Stimulated activated naive CD8-positive, alpha-beta T cell treated with anti-CD3 and anti-CD28 coated beads, Interleukin-15, Interleukin-2, amounts not matched to agents 100 ng/mL and 50 ng/mL, for 24 hours (primary cell): Measurements from ENCODE around the gene HPS6.

ENCODE experiments used
- H3K27ac Mint-ChIP-seq: one replicate; pipeline ENCODE4 v1.8.0; 2021; ENCODE audit warnings: mild to moderate bottlenecking, mixed read lengths
- H3K27me3 Mint-ChIP-seq: one replicate; pipeline ENCODE4 v1.8.0; 2021; ENCODE audit warnings: mixed read lengths
- H3K36me3 Mint-ChIP-seq: one replicate; pipeline ENCODE4 v1.8.0; 2021; ENCODE audit warnings: low read depth, mixed read lengths
- H3K4me1 Mint-ChIP-seq: one replicate; pipeline ENCODE4 v1.8.0; 2021; ENCODE audit warnings: low read depth, mixed read lengths
- H3K4me3 Mint-ChIP-seq: one replicate; pipeline ENCODE4 v1.8.0; 2021; ENCODE audit warnings: mild to moderate bottlenecking, mixed read lengths
- H3K9me3 Mint-ChIP-seq: one replicate; pipeline ENCODE4 v1.8.0; 2021; ENCODE audit warnings: mixed read lengths

The HPS6 gene

GRCh38 chr10:102059987-102060386 is 5.2 kb upstream of the HPS6 start:
- Mint-ChIP-seq H3K9me3 (no peaks in the 10 kb centered on the region), H3K4me1 (peaks cover 20% of the 10 kb centered on the region), H3K27ac (no peak overlapping the region), H3K36me3 (no peaks in the 10 kb centered on the region), H3K4me3 (no peak overlapping the region), H3K27me3 (no peaks in the 10 kb centered on the region)

GRCh38 chr10:102064503-102064867 is 664 bp upstream of the HPS6 start:
- Mint-ChIP-seq H3K36me3 (peaks cover 6% of the 10 kb centered on the region), H3K4me1 (peaks cover 16% of the 10 kb centered on the region), H3K27me3 (no peaks in the 10 kb centered on the region), H3K9me3 (no peaks in the 10 kb centered on the region), H3K27ac (peak overlapping the region; percentile 88), H3K4me3 (peak overlapping the region; percentile 89)

- H3K36me3 Mint-ChIP-seq = peaks cover 6% of the 10 kb centered on the region
Measured at GRCh38 chr10:102065561-102066398, 631 bp downstream of the HPS6 start.

GRCh38 chr10:102066399-102067088 is 1.4 kb downstream of the HPS6 start:
- H3K4me3 Mint-ChIP-seq = peak overlapping the region; percentile 89
- peaks cover 16% of the 10 kb centered on the region for H3K4me1 Mint-ChIP-seq
- no peaks in the 10 kb centered on the region for H3K27me3 Mint-ChIP-seq
- H3K27ac Mint-ChIP-seq = peak overlapping the region; percentile 88
- H3K36me3 Mint-ChIP-seq = peaks cover 6% of the 10 kb centered on the region
- H3K9me3 Mint-ChIP-seq = no peaks in the 10 kb centered on the region

More at GRCh38 chr10:102065561-102066398, 631 bp downstream of the HPS6 start:
- H3K9me3 Mint-ChIP-seq = no peaks in the 10 kb centered on the region
- peak overlapping the region; percentile 89 for H3K4me3 Mint-ChIP-seq
- no peaks in the 10 kb centered on the region for H3K27me3 Mint-ChIP-seq
- H3K27ac Mint-ChIP-seq = peak overlapping the region; percentile 88
- H3K4me1 Mint-ChIP-seq = peaks cover 16% of the 10 kb centered on the region

GRCh38 chr10:102067091-102067916 is 2.2 kb downstream of the HPS6 start:
- Mint-ChIP-seq H3K9me3 (no peaks in the 10 kb centered on the region), H3K27ac (peak overlapping the region; percentile 88), H3K27me3 (no peaks in the 10 kb centered on the region), H3K4me3 (no peak overlapping the region), H3K4me1 (peaks cover 16% of the 10 kb centered on the region), H3K36me3 (peaks cover 6% of the 10 kb centered on the region)

- Mint-ChIP-seq H3K27ac (no peak overlapping the region), H3K4me1 (peaks cover 16% of the 10 kb centered on the region), H3K36me3 (peaks cover 6% of the 10 kb centered on the region), H3K4me3 (no peak overlapping the region), H3K9me3 (no peaks in the 10 kb centered on the region), H3K27me3 (no peaks in the 10 kb centered on the region)
Measured at GRCh38 chr10:102068216-102068615, 3.1 kb downstream of the HPS6 start.

GRCh38 chr10:102069071-102069470 is 3.9 kb downstream of the HPS6 start:
- H3K27me3 Mint-ChIP-seq = no peaks in the 10 kb centered on the region
- peaks cover 6% of the 10 kb centered on the region for H3K36me3 Mint-ChIP-seq
- no peak overlapping the region for H3K27ac Mint-ChIP-seq
- no peak overlapping the region for H3K4me3 Mint-ChIP-seq
- no peaks in the 10 kb centered on the region for H3K9me3 Mint-ChIP-seq
- H3K4me1 Mint-ChIP-seq = peaks cover 14% of the 10 kb centered on the region

- Mint-ChIP-seq H3K4me1 (no peaks in the 10 kb centered on the region), H3K27ac (no peak overlapping the region), H3K36me3 (no peaks in the 10 kb centered on the region), H3K9me3 (no peaks in the 10 kb centered on the region), H3K4me3 (no peak overlapping the region), H3K27me3 (no peaks in the 10 kb centered on the region)
Measured at GRCh38 chr10:102072673-102073527, 7.8 kb downstream of the HPS6 start.

GRCh38 chr10:102083541-102083940 is 18.4 kb downstream of the HPS6 start:
- Mint-ChIP-seq H3K36me3 (no peaks in the 10 kb centered on the region), H3K4me1 (no peaks in the 10 kb centered on the region), H3K4me3 (no peak overlapping the region), H3K27ac (no peak overlapping the region), H3K9me3 (no peaks in the 10 kb centered on the region), H3K27me3 (no peaks in the 10 kb centered on the region)

GRCh38 chr10:102085336-102085735 is 20.2 kb downstream of the HPS6 start:
- H3K4me1 Mint-ChIP-seq = no peaks in the 10 kb centered on the region
- H3K27ac Mint-ChIP-seq = no peak overlapping the region
- H3K4me3 Mint-ChIP-seq = no peak overlapping the region
- H3K9me3 Mint-ChIP-seq = no peaks in the 10 kb centered on the region
- H3K36me3 Mint-ChIP-seq = no peaks in the 10 kb centered on the region
- no peaks in the 10 kb centered on the region for H3K27me3 Mint-ChIP-seq

GRCh38 chr10:102086196-102086595 is 21.0 kb downstream of the HPS6 start:
- H3K27me3 Mint-ChIP-seq = no peaks in the 10 kb centered on the region
- H3K36me3 Mint-ChIP-seq = no peaks in the 10 kb centered on the region
- H3K4me3 Mint-ChIP-seq = no peak overlapping the region
- H3K27ac Mint-ChIP-seq = no peak overlapping the region
- H3K4me1 Mint-ChIP-seq = no peaks in the 10 kb centered on the region
- H3K9me3 Mint-ChIP-seq = no peaks in the 10 kb centered on the region

- Mint-ChIP-seq H3K4me3 (no peak overlapping the region), H3K36me3 (no peaks in the 10 kb centered on the region), H3K9me3 (no peaks in the 10 kb centered on the region), H3K27ac (no peak overlapping the region), H3K27me3 (no peaks in the 10 kb centered on the region), H3K4me1 (no peaks in the 10 kb centered on the region)
Measured at GRCh38 chr10:102090772-102091171, 25.6 kb downstream of the HPS6 start.

GRCh38 chr10:102096449-102096848 is 31.3 kb downstream of the HPS6 start:
- no peaks in the 10 kb centered on the region for H3K27me3 Mint-ChIP-seq
- H3K4me3 Mint-ChIP-seq = no peak overlapping the region
- H3K27ac Mint-ChIP-seq = no peak overlapping the region
- H3K9me3 Mint-ChIP-seq = no peaks in the 10 kb centered on the region
- H3K36me3 Mint-ChIP-seq = peaks cover 10% of the 10 kb centered on the region
- no peaks in the 10 kb centered on the region for H3K4me1 Mint-ChIP-seq

- H3K9me3 Mint-ChIP-seq = no peaks in the 10 kb centered on the region
- no peaks in the 10 kb centered on the region for H3K27me3 Mint-ChIP-seq
- no peak overlapping the region for H3K27ac Mint-ChIP-seq
- peaks cover 11% of the 10 kb centered on the region for H3K4me1 Mint-ChIP-seq
- peaks cover 29% of the 10 kb centered on the region for H3K36me3 Mint-ChIP-seq
- H3K4me3 Mint-ChIP-seq = no peak overlapping the region
Measured at GRCh38 chr10:102101152-102101551, 36.0 kb downstream of the HPS6 start.
